Coronary artery (tissue), 2 donors: ENCODE results near the gene ELP2.

ENCODE experiments used
- DNase-seq: peaks from one replicate; pipeline ENCODE4 v3.0.0-alpha.2; 2017; ENCODE audit warnings: low spot score
- H3K27ac ChIP-seq, 2 donors: fragments of 200-600 bp; sonication (generic); one replicate each; pipeline ENCODE4 v1.5.1; 2016 to 2019
- H3K4me3 ChIP-seq: fragments of 200-600 bp; sonication (generic); 2 replicates; pipeline ENCODE4 v1.5.1; 2016; ENCODE audit warnings: mild to moderate bottlenecking, moderate library complexity
- TF ChIP-seq, protein P1 (sequence below): fragments of 200-600 bp; sonication (generic); IDR thresholded peaks from one replicate; pipeline ENCODE4 v1.5.1; 2019; ENCODE audit warnings: antibody characterized with exemption

The ELP2 gene

DNA sequence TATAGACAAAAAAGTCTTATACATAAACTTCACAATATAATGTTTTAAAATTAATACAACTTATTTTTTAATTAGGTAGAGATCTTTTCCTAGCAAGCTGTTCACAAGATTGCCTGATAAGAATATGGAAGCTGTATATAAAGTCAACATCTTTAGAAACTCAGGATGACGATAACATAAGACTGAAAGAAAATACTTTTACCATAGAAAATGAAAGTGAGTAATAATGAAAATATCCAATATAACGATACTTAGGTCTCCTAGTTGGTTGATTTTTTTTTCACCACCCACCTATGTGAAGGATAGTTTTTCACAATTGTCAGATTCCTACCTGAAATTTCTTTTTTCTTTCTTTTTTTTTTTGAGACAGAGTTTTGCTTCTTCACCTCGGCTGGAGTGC, 13.1 kb downstream of the ELP2 start:
- H3K4me3 ChIP-seq = no peak overlapping the region
- DNase-seq = no peak
- TF ChIP-seq, protein P1, sequence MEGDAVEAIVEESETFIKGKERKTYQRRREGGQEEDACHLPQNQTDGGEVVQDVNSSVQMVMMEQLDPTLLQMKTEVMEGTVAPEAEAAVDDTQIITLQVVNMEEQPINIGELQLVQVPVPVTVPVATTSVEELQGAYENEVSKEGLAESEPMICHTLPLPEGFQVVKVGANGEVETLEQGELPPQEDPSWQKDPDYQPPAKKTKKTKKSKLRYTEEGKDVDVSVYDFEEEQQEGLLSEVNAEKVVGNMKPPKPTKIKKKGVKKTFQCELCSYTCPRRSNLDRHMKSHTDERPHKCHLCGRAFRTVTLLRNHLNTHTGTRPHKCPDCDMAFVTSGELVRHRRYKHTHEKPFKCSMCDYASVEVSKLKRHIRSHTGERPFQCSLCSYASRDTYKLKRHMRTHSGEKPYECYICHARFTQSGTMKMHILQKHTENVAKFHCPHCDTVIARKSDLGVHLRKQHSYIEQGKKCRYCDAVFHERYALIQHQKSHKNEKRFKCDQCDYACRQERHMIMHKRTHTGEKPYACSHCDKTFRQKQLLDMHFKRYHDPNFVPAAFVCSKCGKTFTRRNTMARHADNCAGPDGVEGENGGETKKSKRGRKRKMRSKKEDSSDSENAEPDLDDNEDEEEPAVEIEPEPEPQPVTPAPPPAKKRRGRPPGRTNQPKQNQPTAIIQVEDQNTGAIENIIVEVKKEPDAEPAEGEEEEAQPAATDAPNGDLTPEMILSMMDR = no peak
- H3K27ac ChIP-seq = no peak overlapping the region

DNA sequence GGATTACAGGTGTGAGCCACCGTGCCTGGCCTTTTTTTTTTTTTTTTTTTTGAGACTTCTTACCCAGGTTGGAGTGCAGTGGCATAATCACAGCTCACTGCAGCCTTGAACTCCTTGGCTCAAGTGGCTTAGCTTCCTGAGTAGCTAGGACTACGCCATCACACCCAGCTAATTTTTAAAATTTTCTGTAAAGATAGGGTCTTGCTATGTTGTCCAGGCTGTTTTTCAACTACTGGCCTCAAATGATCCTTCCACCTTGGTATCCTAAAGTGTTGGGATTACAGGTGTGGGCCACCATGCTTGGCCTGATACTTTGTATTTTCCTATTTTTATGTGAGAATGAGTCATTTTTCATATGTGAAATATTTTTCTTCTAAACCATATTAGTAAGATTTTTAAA, 13.7 kb downstream of the ELP2 start:
- Histone ChIP-seq H3K4me3 (no peak overlapping the region), H3K27ac (no peak overlapping the region)
- TF ChIP-seq, protein P1 = no peak
- DNase-seq = no peak

DNA sequence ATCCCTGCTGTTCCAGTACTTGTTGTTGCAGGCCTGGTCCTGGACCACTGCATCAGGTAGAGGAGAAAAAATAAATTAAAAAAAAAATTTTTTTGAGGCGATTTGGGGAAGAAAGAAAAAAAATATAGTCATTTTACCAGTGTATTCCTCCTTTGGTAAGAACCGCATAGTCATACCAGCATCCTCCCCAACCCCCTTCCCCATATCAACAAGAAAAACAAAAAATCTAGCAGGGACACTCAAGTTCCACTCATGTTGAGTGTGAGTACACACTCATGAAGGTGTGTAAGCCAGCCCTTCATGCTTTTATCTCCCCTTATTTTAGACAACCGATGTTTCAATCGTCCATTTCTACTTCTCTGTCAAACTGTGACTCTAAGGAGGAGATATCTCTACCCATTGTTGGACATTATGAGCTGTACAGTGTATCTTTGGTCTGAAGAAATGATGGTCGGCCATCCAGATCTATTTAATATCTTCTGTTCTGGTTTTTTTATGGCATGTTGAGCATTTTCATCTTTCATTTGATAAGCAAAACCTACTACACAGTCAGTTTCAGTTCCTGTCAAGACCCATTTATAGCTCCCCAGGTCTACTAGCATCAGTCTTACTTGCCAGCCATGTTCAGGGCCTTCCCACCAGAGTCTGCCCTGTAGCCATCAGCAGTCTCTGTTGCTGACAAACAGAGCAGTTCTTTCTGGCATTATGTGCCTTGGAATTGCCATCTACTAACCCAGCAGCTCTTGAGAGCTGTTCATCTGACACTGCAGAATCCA, 20.0 kb downstream of the ELP2 start:
- Histone ChIP-seq H3K27ac (no peak overlapping the region), H3K4me3 (no peak overlapping the region)
- TF ChIP-seq, protein P1 = no peak
- DNase-seq = no peak

DNA sequence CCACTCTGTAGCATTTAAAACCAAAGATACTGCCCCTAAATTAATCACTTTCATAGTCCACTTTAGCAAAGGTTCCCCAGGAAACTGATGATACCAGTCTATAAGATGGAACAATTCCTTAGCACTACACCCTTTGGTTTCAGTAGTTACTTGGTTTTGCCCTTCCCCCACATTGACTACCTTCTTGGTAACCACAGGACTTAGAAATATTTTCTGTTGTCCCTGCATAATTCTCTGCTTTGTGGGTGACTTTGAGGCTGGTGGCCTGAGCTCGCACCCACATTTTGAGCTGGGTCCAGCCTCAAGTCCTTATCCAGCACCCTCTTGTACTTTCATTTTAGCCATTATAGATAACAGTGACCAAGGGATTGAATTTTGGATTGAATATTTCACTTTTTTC, 23.1 kb downstream of the ELP2 start:
- H3K27ac ChIP-seq = peak overlapping the region in 1 of 2 donors; percentile 2
- TF ChIP-seq, protein P1 = no peak
- H3K4me3 ChIP-seq = no peak overlapping the region

DNA sequence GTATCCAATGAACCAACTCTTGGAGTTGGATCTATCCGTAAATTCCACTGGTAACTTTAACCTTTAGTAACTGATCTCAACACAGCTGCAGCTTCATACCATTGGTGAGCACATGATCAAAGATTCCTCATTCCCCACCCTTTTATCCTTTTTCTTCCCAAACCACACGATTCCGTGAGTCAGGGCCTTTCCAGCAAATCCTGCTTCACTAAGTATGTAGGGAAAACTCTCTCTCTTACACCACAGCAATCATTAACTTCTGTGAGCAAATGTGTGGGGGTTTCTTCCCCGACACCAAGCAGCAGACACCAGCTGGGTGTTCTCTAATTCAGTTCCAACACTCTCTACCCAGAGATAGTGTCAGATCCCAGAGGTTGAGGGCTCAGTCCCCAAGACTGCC, 23.5 kb downstream of the ELP2 start:
- no peak for DNase-seq
- H3K27ac ChIP-seq = peak overlapping the region; percentile 2 to 27
- TF ChIP-seq, protein P1 = no peak

More for the DNA sequence above, 23.1 kb downstream of the ELP2 start:
- DNase-seq = no peak

DNA sequence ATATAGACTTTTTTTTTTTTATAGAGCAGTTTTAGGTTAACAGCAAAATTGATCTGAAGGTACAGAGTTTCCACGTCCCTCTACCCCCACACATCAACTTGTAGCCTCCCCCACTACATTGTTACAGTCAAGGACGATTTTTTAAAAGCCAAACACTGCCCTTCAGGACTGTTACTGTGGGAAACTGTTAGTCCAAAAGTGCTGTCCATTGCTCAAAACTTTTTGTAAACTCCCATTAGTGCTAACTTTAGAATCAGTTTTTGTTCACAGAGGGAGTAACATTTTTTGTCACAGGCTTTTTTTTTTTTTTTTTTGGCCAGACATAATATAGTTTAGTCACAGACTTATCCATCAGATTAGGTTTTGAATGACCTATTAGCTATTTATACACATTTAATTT, 24.1 kb downstream of the ELP2 start:
- DNase-seq = no peak
- H3K4me3 ChIP-seq = no peak overlapping the region
- TF ChIP-seq, protein P1 = no peak
- no peak overlapping the region for H3K27ac ChIP-seq

More for the DNA sequence above, 23.5 kb downstream of the ELP2 start:
- no peak overlapping the region for H3K4me3 ChIP-seq
